ENCODE measurements around the gene LCA5. TPM values are rescaled to one million over a fixed set of nuclear protein-coding genes. Genes with fewer than 3 reads are reported as not detected.

The LCA5 gene
- total RNA-seq, 1 donor from 2014 or later = 6.2 TPM

DNA sequence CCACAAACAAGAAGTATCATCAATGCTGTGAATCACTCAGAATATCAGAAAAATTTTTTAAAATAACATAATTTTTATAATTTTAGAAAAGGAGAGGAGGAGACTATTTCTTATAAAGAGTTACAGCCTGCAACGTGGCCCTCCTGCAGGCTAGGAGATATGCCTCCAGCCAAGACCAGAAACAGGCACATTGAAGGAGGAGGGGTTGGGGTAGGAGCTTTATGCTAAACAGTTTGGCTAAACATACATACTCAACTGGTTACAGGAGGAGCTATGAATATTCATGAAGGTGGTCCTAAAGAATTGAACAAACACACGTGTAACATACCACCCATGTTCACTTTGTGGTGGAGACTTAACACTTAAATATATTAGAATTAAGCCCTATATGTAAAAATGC is 14.2 kb upstream of the LCA5 start:
- FAIRE-seq (no peak), DNase-seq (ENCODE audit: low read depth) (no peak)
- Histone ChIP-seq H3K4me1 (ENCODE audit: insufficient read depth, low read length) (peaks cover 1% of the 10 kb centered on the region), H3K27ac (ENCODE audit: low read depth, low read length) (no peak overlapping the region), H3K27me3 (ENCODE audit: insufficient read depth, low read length) (no peaks in the 10 kb centered on the region), H3K79me2 (ENCODE audit: insufficient read depth, low read length) (peaks cover 4% of the 10 kb centered on the region), H3K4me3 (ENCODE audit: insufficient read depth, low read depth, low read length) (no peak overlapping the region), H3K36me3 (ENCODE audit: insufficient read depth, low read length) (no peaks in the 10 kb centered on the region), H3K9me3 (ENCODE audit: insufficient read depth, low read depth, low read length) (no peaks in the 10 kb centered on the region), H3K4me2 (ENCODE audit: low read length) (no peak overlapping the region), H2AFZ (ENCODE audit: low read depth, low read length) (no peak overlapping the region), H4K20me1 (ENCODE audit: insufficient read depth, low read length) (no peaks in the 10 kb centered on the region), H3K9ac (ENCODE audit: low read length) (no peak overlapping the region)
- no peak overlapping the region for H3K4me3 Mint-ChIP-seq (ENCODE audit: unreplicated experiment)
- H3K27me3 Mint-ChIP-seq (ENCODE audit: low read depth, unreplicated experiment) = no peaks in the 10 kb centered on the region
- H3K9me3 Mint-ChIP-seq (ENCODE audit: unreplicated experiment) = no peaks in the 10 kb centered on the region
- TF ChIP-seq EZH2 (IDR thresholded peaks at IDR 0.05; ENCODE audit: insufficient read depth, low read length) = no peak
- H3K4me1 Mint-ChIP-seq (ENCODE audit: low read depth, unreplicated experiment) = no peaks in the 10 kb centered on the region
- H3K36me3 Mint-ChIP-seq (ENCODE audit: low read depth, unreplicated experiment) = peaks cover 6% of the 10 kb centered on the region
- H3K27ac Mint-ChIP-seq (ENCODE audit: unreplicated experiment) = no peak overlapping the region

DNA sequence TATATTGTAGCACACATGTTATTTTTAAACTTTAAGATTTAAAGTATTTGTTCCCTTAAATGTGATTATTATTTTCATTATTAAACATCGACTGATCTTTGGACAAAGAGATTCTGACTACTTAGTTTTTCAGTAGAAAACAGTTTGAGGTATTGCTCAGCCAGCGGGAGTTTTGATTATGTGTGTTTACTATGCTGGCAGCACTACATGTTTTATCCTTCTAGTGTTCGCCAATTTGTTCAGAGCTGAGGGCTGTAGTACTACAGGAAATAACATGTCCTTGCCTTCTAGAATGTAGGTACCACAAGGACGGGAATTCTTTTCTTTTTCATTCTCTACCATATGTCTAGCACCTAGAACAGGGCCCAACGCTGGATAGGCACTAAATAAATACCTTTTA is 11.1 kb upstream of the LCA5 start:
- Histone ChIP-seq H3K4me2 (ENCODE audit: low read length) (no peak overlapping the region), H4K20me1 (ENCODE audit: insufficient read depth, low read length) (no peaks in the 10 kb centered on the region), H3K27ac (ENCODE audit: low read depth, low read length) (no peak overlapping the region), H3K79me2 (ENCODE audit: insufficient read depth, low read length) (peaks cover 4% of the 10 kb centered on the region), H2AFZ (ENCODE audit: low read depth, low read length) (no peak overlapping the region), H3K27me3 (ENCODE audit: insufficient read depth, low read length) (no peaks in the 10 kb centered on the region), H3K9ac (ENCODE audit: low read length) (no peak overlapping the region), H3K4me1 (ENCODE audit: insufficient read depth, low read length) (peaks cover 24% of the 10 kb centered on the region), H3K9me3 (ENCODE audit: insufficient read depth, low read depth, low read length) (no peaks in the 10 kb centered on the region), H3K4me3 (ENCODE audit: insufficient read depth, low read depth, low read length) (no peak overlapping the region), H3K36me3 (ENCODE audit: insufficient read depth, low read length) (no peaks in the 10 kb centered on the region)
- Mint-ChIP-seq H3K27ac (ENCODE audit: unreplicated experiment) (no peak overlapping the region), H3K27me3 (ENCODE audit: low read depth, unreplicated experiment) (no peaks in the 10 kb centered on the region), H3K4me3 (ENCODE audit: unreplicated experiment) (no peak overlapping the region), H3K36me3 (ENCODE audit: low read depth, unreplicated experiment) (peaks cover 7% of the 10 kb centered on the region), H3K9me3 (ENCODE audit: unreplicated experiment) (no peaks in the 10 kb centered on the region), H3K4me1 (ENCODE audit: low read depth, unreplicated experiment) (peaks cover 21% of the 10 kb centered on the region)
- DNase-seq (ENCODE audit: low read depth) (no peak), FAIRE-seq (no peak)
- no peak for TF ChIP-seq EZH2 (IDR thresholded peaks at IDR 0.05; ENCODE audit: insufficient read depth, low read length)
- TF ChIP-seq, protein P1, sequence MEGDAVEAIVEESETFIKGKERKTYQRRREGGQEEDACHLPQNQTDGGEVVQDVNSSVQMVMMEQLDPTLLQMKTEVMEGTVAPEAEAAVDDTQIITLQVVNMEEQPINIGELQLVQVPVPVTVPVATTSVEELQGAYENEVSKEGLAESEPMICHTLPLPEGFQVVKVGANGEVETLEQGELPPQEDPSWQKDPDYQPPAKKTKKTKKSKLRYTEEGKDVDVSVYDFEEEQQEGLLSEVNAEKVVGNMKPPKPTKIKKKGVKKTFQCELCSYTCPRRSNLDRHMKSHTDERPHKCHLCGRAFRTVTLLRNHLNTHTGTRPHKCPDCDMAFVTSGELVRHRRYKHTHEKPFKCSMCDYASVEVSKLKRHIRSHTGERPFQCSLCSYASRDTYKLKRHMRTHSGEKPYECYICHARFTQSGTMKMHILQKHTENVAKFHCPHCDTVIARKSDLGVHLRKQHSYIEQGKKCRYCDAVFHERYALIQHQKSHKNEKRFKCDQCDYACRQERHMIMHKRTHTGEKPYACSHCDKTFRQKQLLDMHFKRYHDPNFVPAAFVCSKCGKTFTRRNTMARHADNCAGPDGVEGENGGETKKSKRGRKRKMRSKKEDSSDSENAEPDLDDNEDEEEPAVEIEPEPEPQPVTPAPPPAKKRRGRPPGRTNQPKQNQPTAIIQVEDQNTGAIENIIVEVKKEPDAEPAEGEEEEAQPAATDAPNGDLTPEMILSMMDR (IDR thresholded peaks at IDR 0.05; ENCODE audit: insufficient read depth, low read depth, low read length) = no peak

DNA sequence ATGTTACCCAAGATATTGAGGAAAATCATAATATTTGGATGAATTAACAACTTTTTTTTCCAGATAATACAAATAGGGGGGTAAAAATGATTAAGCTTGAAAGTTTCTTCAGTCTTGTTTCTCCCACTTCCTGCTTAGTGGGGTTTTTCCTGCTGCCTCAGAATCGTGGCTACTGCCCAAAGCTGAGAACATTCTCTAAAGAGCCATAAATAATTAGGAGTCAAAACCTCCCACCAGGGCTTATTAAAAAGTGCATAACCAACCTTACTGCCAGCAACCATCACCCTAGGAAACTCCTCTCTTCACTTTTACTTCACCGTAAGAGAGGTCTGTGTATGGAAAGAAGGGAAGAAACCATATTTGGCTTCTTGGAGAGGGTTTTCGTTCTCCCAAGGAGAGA is 9.0 kb upstream of the LCA5 start:
- TF ChIP-seq, protein P1 (IDR thresholded peaks at IDR 0.05; ENCODE audit: insufficient read depth, low read depth, low read length) = no peak
- no peak for TF ChIP-seq EZH2 (IDR thresholded peaks at IDR 0.05; ENCODE audit: insufficient read depth, low read length)
- peak overlapping the region; percentile 72 for H3K9ac ChIP-seq (ENCODE audit: low read length)

More for the DNA sequence above, 9.0 kb upstream of the LCA5 start:
- Mint-ChIP-seq H3K4me1 (ENCODE audit: low read depth, unreplicated experiment) (peaks cover 23% of the 10 kb centered on the region), H3K9me3 (ENCODE audit: unreplicated experiment) (peaks cover 2% of the 10 kb centered on the region), H3K36me3 (ENCODE audit: low read depth, unreplicated experiment) (peaks cover 13% of the 10 kb centered on the region), H3K4me3 (ENCODE audit: unreplicated experiment) (no peak overlapping the region), H3K27ac (ENCODE audit: unreplicated experiment) (peak overlapping the region; percentile 96), H3K27me3 (ENCODE audit: low read depth, unreplicated experiment) (no peaks in the 10 kb centered on the region)
- Histone ChIP-seq H4K20me1 (ENCODE audit: insufficient read depth, low read length) (no peaks in the 10 kb centered on the region), H3K4me3 (ENCODE audit: insufficient read depth, low read depth, low read length) (no peak overlapping the region), H3K4me1 (ENCODE audit: insufficient read depth, low read length) (peaks cover 26% of the 10 kb centered on the region), H3K9me3 (ENCODE audit: insufficient read depth, low read depth, low read length) (no peaks in the 10 kb centered on the region), H3K27ac (ENCODE audit: low read depth, low read length) (peak overlapping the region; percentile 94), H3K4me2 (ENCODE audit: low read length) (peak overlapping the region; percentile 55), H3K27me3 (ENCODE audit: insufficient read depth, low read length) (no peaks in the 10 kb centered on the region), H3K36me3 (ENCODE audit: insufficient read depth, low read length) (no peaks in the 10 kb centered on the region), H3K79me2 (ENCODE audit: insufficient read depth, low read length) (peaks cover 4% of the 10 kb centered on the region), H2AFZ (ENCODE audit: low read depth, low read length) (peak overlapping the region; percentile 44)
- peak; percentile 72 for DNase-seq (ENCODE audit: low read depth)
- FAIRE-seq = no peak

Data from astrocyte (in vitro differentiated cells and primary cell).